GM20000 (cell line): Measurements from ENCODE around the gene CFAP221.

Experiments
- DNase-seq: peaks from one replicate; pipeline ENCODE4 v3.0.0; 2012; ENCODE audit warnings: low spot score
- TF ChIP-seq, protein P1 (sequence below): IDR thresholded peaks from 2 replicates; pipeline ENCODE4 v1.5.1; 2012; ENCODE audit warnings: mild to moderate bottlenecking, control low read depth; ENCODE audit errors: extremely low read depth, missing control alignments

Gene CFAP221

GRCh38 chr2:119574108-119574815 is 30.0 kb downstream of the CFAP221 start:
- TF ChIP-seq, protein P1, sequence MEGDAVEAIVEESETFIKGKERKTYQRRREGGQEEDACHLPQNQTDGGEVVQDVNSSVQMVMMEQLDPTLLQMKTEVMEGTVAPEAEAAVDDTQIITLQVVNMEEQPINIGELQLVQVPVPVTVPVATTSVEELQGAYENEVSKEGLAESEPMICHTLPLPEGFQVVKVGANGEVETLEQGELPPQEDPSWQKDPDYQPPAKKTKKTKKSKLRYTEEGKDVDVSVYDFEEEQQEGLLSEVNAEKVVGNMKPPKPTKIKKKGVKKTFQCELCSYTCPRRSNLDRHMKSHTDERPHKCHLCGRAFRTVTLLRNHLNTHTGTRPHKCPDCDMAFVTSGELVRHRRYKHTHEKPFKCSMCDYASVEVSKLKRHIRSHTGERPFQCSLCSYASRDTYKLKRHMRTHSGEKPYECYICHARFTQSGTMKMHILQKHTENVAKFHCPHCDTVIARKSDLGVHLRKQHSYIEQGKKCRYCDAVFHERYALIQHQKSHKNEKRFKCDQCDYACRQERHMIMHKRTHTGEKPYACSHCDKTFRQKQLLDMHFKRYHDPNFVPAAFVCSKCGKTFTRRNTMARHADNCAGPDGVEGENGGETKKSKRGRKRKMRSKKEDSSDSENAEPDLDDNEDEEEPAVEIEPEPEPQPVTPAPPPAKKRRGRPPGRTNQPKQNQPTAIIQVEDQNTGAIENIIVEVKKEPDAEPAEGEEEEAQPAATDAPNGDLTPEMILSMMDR = no peak
- DNase-seq = peak; percentile 15

GRCh38 chr2:119574864-119575263 is 30.6 kb downstream of the CFAP221 start:
- TF ChIP-seq, protein P1 = no peak
- no peak for DNase-seq

- TF ChIP-seq, protein P1 = no peak
- no peak for DNase-seq
These were observed 31.2 kb downstream of the CFAP221 start for GRCh38 chr2:119575439-119575838.

DNA sequence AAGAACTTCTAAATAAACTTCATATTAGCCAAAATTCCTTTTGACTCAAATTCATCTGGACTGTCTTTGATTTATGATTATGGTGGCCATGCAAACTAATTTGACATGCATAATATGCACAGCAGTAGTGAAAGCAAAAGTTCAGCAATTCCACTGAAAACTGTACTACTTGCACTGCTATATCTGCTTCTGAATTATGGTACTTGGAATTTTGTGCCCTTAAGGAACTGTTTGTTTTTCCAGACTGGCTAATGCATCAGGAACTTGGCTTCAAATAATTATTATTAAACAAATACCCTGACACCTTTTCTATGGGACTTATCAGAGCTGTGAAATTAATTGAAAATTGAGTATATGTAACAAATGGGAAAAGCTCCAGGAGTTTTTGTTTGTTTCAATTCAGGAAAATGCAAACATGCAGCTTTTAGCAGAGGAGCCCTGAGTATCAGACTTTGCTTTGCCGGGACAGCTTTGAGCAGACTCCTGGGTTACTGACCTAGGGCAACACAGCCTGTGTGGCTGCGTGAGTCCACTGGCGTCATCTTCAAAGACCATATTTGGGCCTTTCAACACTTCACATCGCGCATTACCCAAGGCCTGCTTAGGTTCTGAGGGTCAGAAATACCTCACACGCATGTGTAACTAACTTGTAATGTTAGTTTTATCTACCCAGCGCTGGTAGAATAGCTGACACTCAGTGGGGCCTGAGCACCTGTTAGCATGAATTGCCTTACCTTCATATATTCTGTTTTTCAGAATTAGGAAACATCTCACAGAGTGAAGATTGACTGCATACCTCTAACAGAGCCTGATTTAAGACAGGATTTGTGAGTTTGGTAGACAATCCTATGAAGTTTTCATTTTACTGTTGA is 35.4 kb downstream of the CFAP221 start:
- TF ChIP-seq, protein P1 = no peak
- DNase-seq = no peak

DNA sequence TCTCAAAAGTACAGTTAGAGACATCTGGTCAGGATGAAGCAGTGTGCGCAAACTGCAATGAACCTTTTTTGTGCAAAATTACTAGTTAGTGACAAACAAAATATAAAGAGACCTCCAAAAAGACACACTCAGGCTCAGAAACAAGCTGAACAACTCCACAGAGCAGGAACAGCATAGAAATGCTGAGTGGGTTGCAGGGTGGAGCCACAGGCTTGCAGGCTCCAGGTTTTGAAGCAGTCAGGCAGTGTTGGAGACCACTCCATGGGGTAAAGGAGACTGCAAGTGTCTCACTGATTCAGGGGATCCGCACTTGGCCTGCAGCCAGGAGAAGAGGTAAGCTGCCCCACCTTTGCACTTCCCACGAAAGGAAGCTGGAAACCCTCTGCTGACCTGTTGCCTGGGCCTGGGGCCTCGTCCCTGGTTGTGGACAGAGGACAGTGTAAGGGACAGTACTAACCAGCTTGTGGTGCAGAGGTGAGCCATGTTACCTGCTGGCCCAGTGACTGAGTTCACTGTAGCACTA is 36.4 kb downstream of the CFAP221 start:
- DNase-seq = no peak
- TF ChIP-seq, protein P1 = no peak

DNA sequence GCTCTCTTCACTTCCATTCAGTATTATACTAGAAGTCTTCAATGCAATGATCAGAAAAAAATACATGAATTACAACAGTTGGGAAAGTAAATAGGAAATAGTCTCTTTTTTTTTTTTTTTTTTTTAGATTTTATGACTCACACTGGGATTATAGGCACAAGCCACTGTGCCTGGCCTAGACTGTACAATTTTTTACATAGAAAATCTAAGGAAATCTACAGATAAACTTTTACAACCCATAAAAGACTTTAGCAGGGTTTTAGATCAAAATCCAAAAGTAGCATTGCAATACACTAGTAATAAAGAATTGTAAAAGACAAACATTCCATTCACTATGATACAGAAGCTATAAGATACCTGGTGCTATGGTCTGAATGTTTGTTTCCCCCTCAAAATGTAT is 39.0 kb downstream of the CFAP221 start:
- TF ChIP-seq, protein P1 = no peak
- DNase-seq = no peak

- no peak for DNase-seq
- TF ChIP-seq, protein P1 = no peak
These were observed 40.2 kb downstream of the CFAP221 start for GRCh38 chr2:119584469-119584868.
